Mucosa of stomach (tissue), 1 donor: ENCODE data around the gene CCDC6.

Experiments used
- H3K27me3 ChIP-seq: one replicate; pipeline ENCODE4 v1.7.0; 2013; ENCODE audit warnings: mild to moderate bottlenecking, low read length; ENCODE audit not compliant: control insufficient read depth, insufficient read depth
- H3K36me3 ChIP-seq: one replicate; pipeline ENCODE4 v1.7.0; 2013; ENCODE audit warnings: low read length; ENCODE audit not compliant: control insufficient read depth, insufficient read depth
- H3K4me1 ChIP-seq: one replicate; pipeline ENCODE4 v1.7.0; 2013; ENCODE audit warnings: mild to moderate bottlenecking, low read length; ENCODE audit not compliant: control insufficient read depth, insufficient read depth
- H3K4me3 ChIP-seq: one replicate; pipeline ENCODE4 v1.7.0; 2013; ENCODE audit warnings: low read length
- H3K9ac ChIP-seq: one replicate; pipeline ENCODE4 v1.7.0; 2013; ENCODE audit warnings: mild to moderate bottlenecking, low read length, moderate library complexity
- H3K9me3 ChIP-seq: one replicate; pipeline ENCODE4 v1.7.0; 2013; ENCODE audit warnings: mild to moderate bottlenecking, low read length, moderate library complexity; ENCODE audit not compliant: control insufficient read depth
- donor health status: Pancreatic carcinoma.

The CCDC6 gene

DNA sequence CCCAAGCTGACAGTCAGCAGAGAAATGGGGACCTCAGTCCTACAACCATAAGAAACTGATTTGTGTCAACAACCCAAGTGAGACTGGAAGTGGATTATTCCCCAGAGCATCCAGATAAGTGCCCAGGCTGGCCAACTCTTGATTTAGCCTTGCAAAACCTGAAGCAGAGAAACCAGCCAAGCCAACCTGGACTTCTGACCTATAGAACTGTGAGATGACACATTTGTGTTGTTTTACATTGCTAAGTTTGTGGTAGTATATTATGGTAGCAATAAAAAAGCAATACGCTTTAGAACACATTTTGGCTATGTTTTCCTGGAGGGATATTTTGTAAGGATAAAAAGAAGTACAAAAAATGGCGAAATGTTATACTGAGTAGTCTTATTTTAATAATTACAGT is 19.7 kb upstream of the CCDC6 start:
- H3K9me3 ChIP-seq = no peaks in the 10 kb centered on the region
- H3K4me1 ChIP-seq = no peaks in the 10 kb centered on the region
- no peak overlapping the region for H3K9ac ChIP-seq
- no peaks in the 10 kb centered on the region for H3K27me3 ChIP-seq
- no peaks in the 10 kb centered on the region for H3K36me3 ChIP-seq
- H3K4me3 ChIP-seq = no peak overlapping the region

DNA sequence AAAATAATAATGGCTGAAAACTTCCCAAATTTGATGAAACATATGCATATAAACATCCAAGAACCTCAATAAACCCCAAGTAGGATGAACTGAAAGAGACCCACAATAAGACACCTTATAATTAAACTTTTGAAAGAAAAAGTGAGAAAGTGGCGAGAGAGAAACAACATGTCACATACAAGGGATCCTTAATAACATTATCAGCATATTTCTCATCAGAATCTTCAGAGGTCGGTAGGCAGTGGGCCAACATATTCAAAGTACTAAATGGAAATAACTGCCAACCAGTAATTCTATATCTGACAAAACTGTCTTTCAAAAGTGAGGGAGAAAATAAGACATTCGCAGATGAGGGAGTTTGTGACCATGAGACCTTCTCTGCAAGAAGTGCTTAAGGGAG is 16.6 kb upstream of the CCDC6 start:
- Histone ChIP-seq H3K4me3 (no peak overlapping the region), H3K4me1 (no peaks in the 10 kb centered on the region), H3K27me3 (no peaks in the 10 kb centered on the region), H3K9me3 (no peaks in the 10 kb centered on the region), H3K36me3 (no peaks in the 10 kb centered on the region), H3K9ac (no peak overlapping the region)

GRCh38 chr10:59917922-59918321 is 11.6 kb upstream of the CCDC6 start:
- Histone ChIP-seq H3K27me3 (no peaks in the 10 kb centered on the region), H3K36me3 (no peaks in the 10 kb centered on the region), H3K4me3 (no peak overlapping the region), H3K9ac (no peak overlapping the region), H3K4me1 (no peaks in the 10 kb centered on the region), H3K9me3 (no peaks in the 10 kb centered on the region)

GRCh38 chr10:59913547-59914237 is 7.3 kb upstream of the CCDC6 start:
- H3K36me3 ChIP-seq = no peaks in the 10 kb centered on the region
- H3K4me1 ChIP-seq = peaks cover 2% of the 10 kb centered on the region
- no peak overlapping the region for H3K4me3 ChIP-seq
- no peaks in the 10 kb centered on the region for H3K9me3 ChIP-seq
- no peak overlapping the region for H3K9ac ChIP-seq
- no peaks in the 10 kb centered on the region for H3K27me3 ChIP-seq

- Histone ChIP-seq H3K4me1 (peaks cover 17% of the 10 kb centered on the region), H3K27me3 (no peaks in the 10 kb centered on the region), H3K9ac (no peak overlapping the region), H3K4me3 (no peak overlapping the region), H3K36me3 (no peaks in the 10 kb centered on the region), H3K9me3 (no peaks in the 10 kb centered on the region)
Measured at GRCh38 chr10:59910867-59911266, 4.5 kb upstream of the CCDC6 start.

DNA sequence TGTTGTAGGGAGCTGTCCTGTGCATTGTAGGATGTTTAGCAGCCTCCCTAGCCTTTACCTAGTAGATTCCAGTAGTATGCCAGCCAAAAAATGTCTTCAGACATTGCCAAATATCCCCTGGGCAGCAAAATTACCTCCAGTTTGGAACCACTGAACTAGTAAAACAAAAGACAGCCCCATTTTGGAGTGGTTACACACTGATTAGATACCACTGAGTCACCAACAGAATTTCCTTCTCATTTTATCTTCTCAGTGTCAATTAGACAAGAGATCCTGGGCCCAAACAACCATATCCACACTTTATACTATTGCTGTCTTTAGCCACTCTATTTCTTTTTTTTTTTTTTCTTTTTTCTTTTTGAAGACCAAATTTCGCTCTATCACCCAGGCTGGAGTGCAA is 3.5 kb upstream of the CCDC6 start:
- no peaks in the 10 kb centered on the region for H3K9me3 ChIP-seq
- peaks cover 17% of the 10 kb centered on the region for H3K4me1 ChIP-seq
- H3K27me3 ChIP-seq = no peaks in the 10 kb centered on the region
- no peak overlapping the region for H3K4me3 ChIP-seq
- no peak overlapping the region for H3K9ac ChIP-seq
- H3K36me3 ChIP-seq = no peaks in the 10 kb centered on the region

- no peak overlapping the region for H3K9ac ChIP-seq
- H3K27me3 ChIP-seq = no peaks in the 10 kb centered on the region
- no peaks in the 10 kb centered on the region for H3K9me3 ChIP-seq
- no peak overlapping the region for H3K4me3 ChIP-seq
- H3K36me3 ChIP-seq = no peaks in the 10 kb centered on the region
- H3K4me1 ChIP-seq = peaks cover 26% of the 10 kb centered on the region
Measured at GRCh38 chr10:59908808-59909143, 2.4 kb upstream of the CCDC6 start.

GRCh38 chr10:59907918-59908807 is 1.8 kb upstream of the CCDC6 start:
- no peaks in the 10 kb centered on the region for H3K9me3 ChIP-seq
- no peaks in the 10 kb centered on the region for H3K27me3 ChIP-seq
- H3K36me3 ChIP-seq = no peaks in the 10 kb centered on the region
- peak overlapping the region; percentile 86 for H3K9ac ChIP-seq
- peaks cover 29% of the 10 kb centered on the region for H3K4me1 ChIP-seq
- H3K4me3 ChIP-seq = peak overlapping the region; percentile 50

DNA sequence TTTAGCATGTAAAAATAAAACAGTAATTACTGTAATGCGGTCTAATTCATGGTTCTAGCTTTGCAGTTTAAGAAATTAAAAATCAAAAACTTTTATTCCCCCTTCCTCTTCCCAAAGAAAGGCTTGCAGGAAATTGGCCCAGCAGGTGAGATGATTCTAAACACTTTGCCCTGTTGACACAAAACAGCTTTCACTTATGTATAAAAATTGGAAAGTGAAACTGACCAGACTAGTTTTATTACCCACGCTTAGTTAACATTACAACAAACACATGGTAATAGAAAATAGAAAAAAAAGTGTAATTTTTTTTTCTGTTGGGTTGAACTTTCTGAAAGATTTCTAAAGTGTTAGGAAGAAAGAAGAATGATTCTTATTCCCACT is 1.2 kb upstream of the CCDC6 start:
- H3K4me3 ChIP-seq = peak overlapping the region; percentile 49
- H3K36me3 ChIP-seq = no peaks in the 10 kb centered on the region

GRCh38 chr10:59905731-59906416 is 482 bp downstream of the CCDC6 start:
- peak overlapping the region; percentile 84 for H3K4me3 ChIP-seq
- H3K4me1 ChIP-seq = peaks cover 37% of the 10 kb centered on the region
- H3K9ac ChIP-seq = peak overlapping the region; percentile 96
- H3K9me3 ChIP-seq = no peaks in the 10 kb centered on the region
- no peaks in the 10 kb centered on the region for H3K36me3 ChIP-seq
- no peaks in the 10 kb centered on the region for H3K27me3 ChIP-seq

More for the DNA sequence above, 1.2 kb upstream of the CCDC6 start:
- no peaks in the 10 kb centered on the region for H3K9me3 ChIP-seq
- no peaks in the 10 kb centered on the region for H3K27me3 ChIP-seq
- peak overlapping the region; percentile 86 for H3K9ac ChIP-seq
- peaks cover 29% of the 10 kb centered on the region for H3K4me1 ChIP-seq

DNA sequence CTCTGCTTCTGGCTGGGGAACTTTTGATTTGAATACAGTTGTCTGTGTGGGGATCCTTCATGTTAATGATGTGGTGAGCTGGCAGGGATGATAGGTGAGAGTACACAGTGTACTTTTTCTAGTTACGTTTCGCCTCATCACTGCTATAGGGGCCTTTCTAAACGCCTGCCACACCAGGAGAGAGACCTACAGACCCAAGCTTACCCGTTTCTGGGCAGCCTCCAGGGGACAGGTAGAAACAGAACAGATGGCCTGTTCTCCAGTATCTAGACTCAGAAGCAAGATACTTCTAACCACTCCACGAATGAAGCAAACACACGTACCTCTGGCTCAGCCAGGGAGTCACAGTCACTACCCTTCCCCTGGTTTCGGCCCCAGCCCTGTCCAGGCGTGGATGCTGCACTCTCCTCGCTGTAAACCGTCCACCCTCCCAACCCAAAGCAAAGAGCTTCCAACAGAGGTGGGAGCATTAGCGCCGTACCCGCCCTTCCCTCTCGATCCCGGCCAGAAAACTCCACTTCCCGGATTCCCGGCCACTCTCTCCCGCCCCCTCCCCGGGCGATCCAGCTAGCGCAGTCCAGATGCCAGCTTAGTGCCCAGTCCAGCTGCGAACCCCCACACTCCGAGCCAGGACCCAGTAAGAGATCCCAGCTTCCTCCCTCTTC is 1.2 kb downstream of the CCDC6 start:
- Histone ChIP-seq H3K4me1 (peaks cover 43% of the 10 kb centered on the region), H3K9ac (peak overlapping the region; percentile 96), H3K27me3 (no peaks in the 10 kb centered on the region), H3K9me3 (no peaks in the 10 kb centered on the region), H3K36me3 (no peaks in the 10 kb centered on the region), H3K4me3 (peak overlapping the region; percentile 84)
